Uterus (tissue), 2 donors: ENCODE data around the gene PDF.

Experiments
- CTCF ChIP-seq, 4 experiments: fragments of 200-600 bp in 2 of 4; fragments of 450-650 bp in 2 of 4; sonication (generic) in 2 of 4; IDR thresholded peaks; one replicate each; pipeline ENCODE4 v1.5.1; 2016 to 2019; ENCODE audit warnings: antibody characterized with exemption in 4 of 4, mild to moderate bottlenecking in 2 of 4, moderate library complexity in 1 of 4
- POLR2A ChIP-seq, 2 donors: fragments of 450-650 bp; IDR thresholded peaks; one replicate each; pipeline ENCODE4 v1.6.1; 2016; ENCODE audit warnings: antibody characterized with exemption in 2 of 2, mild to moderate bottlenecking in 1 of 2, moderate library complexity in 1 of 2

GRCh38 chr16:69325784-69326171 lies 4.6 kb downstream of the PDF start:
- TF ChIP-seq POLR2A (IDR thresholded peaks at IDR 0.05): no peak
- TF ChIP-seq CTCF (IDR thresholded peaks at IDR 0.05): no peak
